MM.1S (cell line): ENCODE measurements around the gene SCAPER.

Source experiments
- DNase-seq: peaks from one replicate; pipeline ENCODE4 v3.0.0-alpha.2; 2015
- H2AFZ ChIP-seq: fragments of 300-600 bp; sonication (generic); 2 replicates; pipeline ENCODE4 v1.6.0; 2016; ENCODE audit warnings: antibody characterized with exemption, low read length
- H3F3A ChIP-seq: fragments of 300-600 bp; sonication (generic); 2 replicates; pipeline ENCODE4 v1.6.1; 2016; ENCODE audit warnings: mild to moderate bottlenecking, antibody characterized with exemption, low read length, moderate library complexity, mixed read lengths; ENCODE audit not compliant: insufficient read depth
- H3K27ac ChIP-seq: fragments of 300-600 bp; sonication (generic); 2 replicates; pipeline ENCODE4 v1.5.1; 2016; ENCODE audit warnings: mild to moderate bottlenecking, low read length
- H3K27me3 ChIP-seq: fragments of 300-600 bp; sonication (generic); replicated peaks from 2 replicates; pipeline ENCODE4 v1.6.0; 2016; ENCODE audit warnings: low read length; ENCODE audit not compliant: insufficient read depth
- H3K36me3 ChIP-seq: fragments of 300-600 bp; sonication (generic); replicated peaks from 2 replicates; pipeline ENCODE4 v1.6.1; 2016; ENCODE audit warnings: mild to moderate bottlenecking, low read length, mixed read lengths; ENCODE audit not compliant: insufficient read depth
- H3K4me1 ChIP-seq: fragments of 300-600 bp; sonication (generic); 2 replicates; pipeline ENCODE4 v1.6.1; 2016; ENCODE audit warnings: low read length, mixed read lengths
- H3K4me2 ChIP-seq: fragments of 300-600 bp; sonication (generic); 2 replicates; pipeline ENCODE4 v1.6.0; 2016; ENCODE audit warnings: low read depth, low read length
- H3K4me3 ChIP-seq: fragments of 300-600 bp; sonication (generic); 2 replicates; pipeline ENCODE4 v1.5.1; 2016; ENCODE audit warnings: low read length, mixed read lengths
- H3K79me2 ChIP-seq: fragments of 300-600 bp; sonication (generic); 2 replicates; pipeline ENCODE4 v1.6.1; 2016; ENCODE audit warnings: mixed run types, low read length, mixed read lengths
- H3K9ac ChIP-seq: fragments of 300-600 bp; sonication (generic); 2 replicates; pipeline ENCODE4 v1.6.1; 2016; ENCODE audit warnings: low read length, mixed read lengths
- H3K9me2 ChIP-seq: fragments of 300-600 bp; sonication (generic); replicated peaks from 2 replicates; pipeline ENCODE4 v1.6.1; 2016; ENCODE audit warnings: mild to moderate bottlenecking, low read length, mixed read lengths; ENCODE audit not compliant: insufficient read depth
- H3K9me3 ChIP-seq: fragments of 300-600 bp; sonication (generic); replicated peaks from 2 replicates; pipeline ENCODE4 v1.6.1; 2016; ENCODE audit warnings: mild to moderate bottlenecking, low read length, mixed read lengths; ENCODE audit not compliant: insufficient read depth
- H4K20me1 ChIP-seq: fragments of 300-600 bp; sonication (generic); 2 replicates; pipeline ENCODE4 v1.6.1; 2016; ENCODE audit warnings: mild to moderate bottlenecking, low read length, moderate library complexity, mixed read lengths; ENCODE audit not compliant: insufficient read depth
- CTCF ChIP-seq: fragments of 300-600 bp; sonication (generic); IDR thresholded peaks from 2 replicates; pipeline ENCODE4 v1.5.1; 2016; ENCODE audit warnings: antibody characterized with exemption, low read length, mixed read lengths
- EZH2 ChIP-seq: fragments of 300-600 bp; sonication (generic); optimal IDR thresholded peaks from 2 replicates; pipeline ENCODE3; 2017; ENCODE audit warnings: low read depth, mild to moderate bottlenecking, antibody characterized with exemption, low read length, mixed read lengths
- EZH2phosphoT487 ChIP-seq: fragments of 300-600 bp; sonication (generic); IDR thresholded peaks from 2 replicates; pipeline ENCODE4 v1.6.1; 2018; ENCODE audit warnings: antibody characterized with exemption, low read length

Gene SCAPER

GRCh38 chr15:76682833-76683232, 222.3 kb downstream of the SCAPER start:
- DNase-seq: no peak
- Histone ChIP-seq H3F3A (no peaks in the 10 kb centered on the region), H3K4me1 (no peaks in the 10 kb centered on the region), H3K4me2 (no peak overlapping the region), H4K20me1 (no peaks in the 10 kb centered on the region), H3K4me3 (no peak overlapping the region), H3K9me3 (no peaks in the 10 kb centered on the region), H2AFZ (no peak overlapping the region), H3K27ac (no peak overlapping the region), H3K27me3 (no peaks in the 10 kb centered on the region), H3K9me2 (no peaks in the 10 kb centered on the region), H3K79me2 (no peaks in the 10 kb centered on the region), H3K36me3 (no peaks in the 10 kb centered on the region), H3K9ac (no peak overlapping the region)
- TF ChIP-seq EZH2phosphoT487 (no peak), EZH2 (no peak), CTCF (no peak)

- no peak overlapping the region for H3K4me3 ChIP-seq
- no peaks in the 10 kb centered on the region for H4K20me1 ChIP-seq
- no peaks in the 10 kb centered on the region for H3F3A ChIP-seq
- no peaks in the 10 kb centered on the region for H3K27me3 ChIP-seq
- H2AFZ ChIP-seq: no peak overlapping the region
- DNase-seq: no peak
- H3K9me2 ChIP-seq: no peaks in the 10 kb centered on the region
- no peak overlapping the region for H3K9ac ChIP-seq
- H3K79me2 ChIP-seq: no peaks in the 10 kb centered on the region
- TF ChIP-seq CTCF (no peak), EZH2 (no peak), EZH2phosphoT487 (no peak)
- H3K4me2 ChIP-seq: no peak overlapping the region
- no peaks in the 10 kb centered on the region for H3K9me3 ChIP-seq
- no peak overlapping the region for H3K27ac ChIP-seq
- no peaks in the 10 kb centered on the region for H3K36me3 ChIP-seq
- no peaks in the 10 kb centered on the region for H3K4me1 ChIP-seq
Observed at GRCh38 chr15:76682259-76682658, 222.9 kb downstream of the SCAPER start.

DNA sequence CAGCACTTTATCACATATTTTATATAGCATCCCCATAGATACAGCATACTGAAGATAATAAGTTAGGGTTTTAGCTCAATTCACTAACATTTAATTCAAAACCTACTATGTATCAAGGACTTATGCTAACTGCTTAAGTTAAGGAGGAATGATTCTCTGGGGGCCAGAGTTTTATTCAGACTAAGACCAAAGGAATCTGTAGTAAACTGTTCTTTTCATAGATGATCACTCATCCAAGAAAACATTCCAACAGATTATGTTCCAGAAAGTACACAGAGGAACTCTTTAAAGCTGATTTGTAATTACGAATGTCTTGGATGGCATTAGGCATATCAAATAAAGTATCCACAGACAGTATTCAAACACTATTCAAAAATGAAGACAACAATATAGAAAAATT, 226.4 kb downstream of the SCAPER start:
- no peak overlapping the region for H3K4me2 ChIP-seq
- H3K9me3 ChIP-seq: no peaks in the 10 kb centered on the region

More for the DNA sequence above, 226.4 kb downstream of the SCAPER start:
- Histone ChIP-seq H3K4me1 (no peaks in the 10 kb centered on the region), H3K4me3 (no peak overlapping the region), H2AFZ (no peak overlapping the region), H3F3A (no peaks in the 10 kb centered on the region), H3K36me3 (no peaks in the 10 kb centered on the region), H3K79me2 (no peaks in the 10 kb centered on the region), H3K27me3 (no peaks in the 10 kb centered on the region), H3K9me2 (no peaks in the 10 kb centered on the region), H4K20me1 (no peaks in the 10 kb centered on the region), H3K9ac (no peak overlapping the region), H3K27ac (no peak overlapping the region)
- TF ChIP-seq EZH2phosphoT487: no peak
- no peak for TF ChIP-seq CTCF
- TF ChIP-seq EZH2: no peak
- no peak for DNase-seq
